ENCODE results near the gene KANK3.

DNA sequence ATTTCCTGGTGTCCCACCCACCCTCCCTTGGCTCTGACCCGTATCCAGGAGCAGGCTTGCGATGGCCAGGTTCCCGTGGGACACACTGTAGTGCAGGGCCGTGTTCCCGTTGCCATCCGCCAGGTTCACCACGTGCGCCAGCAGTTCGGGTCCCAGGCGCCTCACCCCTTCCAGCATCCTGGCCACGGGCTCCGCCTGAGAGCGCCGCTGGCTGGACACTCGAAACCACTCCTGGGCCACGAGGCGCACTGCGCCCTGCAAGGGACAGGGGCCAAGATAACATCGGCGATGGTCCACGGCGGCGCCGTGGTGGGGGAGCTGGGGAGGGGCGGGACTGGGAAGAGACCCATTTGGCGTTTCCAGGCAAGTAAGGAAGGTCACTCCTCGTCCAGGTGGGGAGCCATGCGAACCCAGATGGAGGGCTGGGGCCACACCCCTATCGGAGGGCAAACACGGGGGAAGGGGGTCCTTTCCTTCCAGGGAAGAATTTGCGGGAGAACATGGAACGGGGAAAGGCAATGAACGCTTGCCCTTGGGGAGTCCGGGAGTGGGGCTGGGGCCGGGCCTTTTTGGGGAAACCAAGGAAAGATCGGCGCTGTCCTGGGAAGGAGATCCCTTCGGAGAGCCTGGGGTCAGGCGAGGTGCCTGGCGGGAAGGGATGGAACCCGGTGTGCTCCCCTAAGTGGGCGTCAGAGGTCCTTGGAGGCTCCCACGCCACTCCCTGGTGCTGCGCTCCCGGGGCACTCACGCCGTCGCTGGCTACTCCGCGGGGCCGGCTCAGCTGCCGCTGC, 9.9 kb downstream of the KANK3 start:
- TF ChIP-seq CHD2 (IDR thresholded peaks at IDR 0.05; ENCODE audit: low read length) (no peak), RNF2 (IDR thresholded peaks at IDR 0.05; ENCODE audit: borderline replicate concordance, low read depth, low read length, missing control alignments, poor library complexity, severe bottlenecking) (peak; percentile 41), RFX5 (IDR thresholded peaks at IDR 0.05; ENCODE audit: borderline replicate concordance, low read depth, low read length) (no peak), CREB1 (IDR thresholded peaks at IDR 0.05) (no peak), POLR2A (IDR thresholded peaks at IDR 0.05; ENCODE audit: control extremely low read depth in 1 of 2, low read depth in 2 of 2, low read length in 2 of 2) (no peak), CTCF (IDR thresholded peaks at IDR 0.05; ENCODE audit: control extremely low read depth in 1 of 3, insufficient read depth in 1 of 3, low read depth in 1 of 3, low read length in 3 of 3) (no peak), EP300 (IDR thresholded peaks at IDR 0.05; ENCODE audit: borderline replicate concordance in 1 of 2, low read depth in 2 of 2, low read length in 2 of 2) (no peak), ATF3 (IDR thresholded peaks at IDR 0.05; ENCODE audit: insufficient read depth, low read depth, low read length) (no peak)
